ENCODE results near the gene MEG3. TPM values are rescaled to one million over a fixed set of nuclear protein-coding genes. Genes with fewer than 3 reads are reported as not detected.

Gene MEG3
- total and polyA plus RNA-seq, 9 of the 15 experiments (the other 6 are each of a cell fraction or from before 2014, with no cell fraction given): 0.10 to 5.3 (median 1.0) TPM; not detected in 1

GRCh38 chr14:100875126-100875525 is 49.2 kb downstream of the MEG3 start:
- in situ Hi-C loops (cut with MboI) (no loop called here), intact Hi-C loops (cut with micrococcal nuclease) (no loop called here)
- H3K4me1 ChIP-seq (replicated peaks in 1 of 2; ENCODE audit: control insufficient read depth in 2 of 2, insufficient read depth in 2 of 2, low read length in 2 of 2): peaks cover 9 to 16% of the 10 kb centered on the region in 2 experiments; a peak in 3 of 5 replicates
- no peaks in the 10 kb centered on the region for H3K79me2 ChIP-seq (ENCODE audit: control insufficient read depth, insufficient read depth, low read length)
- ChIA-PET POLR2A (interaction anchor here (0.6 kb wide), 1 partner anchor 24 kb away, joined by 5 read pairs; no protein-coding TSS in a partner anchor), CTCF (ENCODE audit: low intra/inter-chr PET ratio) (no interaction called here)
- H3K4me3 ChIP-seq: no peak overlapping the region
- no peaks in the 10 kb centered on the region for H4K20me1 ChIP-seq (replicated peaks; ENCODE audit: control insufficient read depth, insufficient read depth, low read length)
- no peaks in the 10 kb centered on the region for H3K27me3 ChIP-seq (ENCODE audit: control insufficient read depth in 2 of 2, insufficient read depth in 2 of 2, low read length in 2 of 2)
- TF ChIP-seq GTF2B (IDR thresholded peaks at IDR 0.05; ENCODE audit: extremely low read depth, insufficient read length) (no peak), CHD2 (IDR thresholded peaks at IDR 0.05; ENCODE audit: low read depth, low read length) (no peak), RFX1 (IDR thresholded peaks at IDR 0.05) (no peak), DEAF1 (CRISPR knock-in tag; IDR thresholded peaks at IDR 0.05) (no peak), PRPF4 (IDR thresholded peaks at IDR 0.05; ENCODE audit: insufficient read depth, low read depth, low read length, poor library complexity, severe bottlenecking) (no peak), CREB1 (IDR thresholded peaks at IDR 0.05) (no peak), CREB1 (CRISPR knock-in tag; IDR thresholded peaks at IDR 0.05) (no peak), FOS (IDR thresholded peaks at IDR 0.05; ENCODE audit: extremely low read depth, insufficient read length) (no peak), ZNF589 (CRISPR knock-in tag; IDR thresholded peaks at IDR 0.05; ENCODE audit: low read depth) (no peak), CTCFL (IDR thresholded peaks at IDR 0.05; ENCODE audit: borderline replicate concordance, insufficient read depth, low read depth, low read length, poor library complexity, severe bottlenecking) (no peak), TAF9B (IDR thresholded peaks at IDR 0.05; ENCODE audit: partially characterized antibody) (no peak), VEZF1 (CRISPR knock-in tag; IDR thresholded peaks at IDR 0.05) (no peak), EHMT2 (IDR thresholded peaks at IDR 0.05) (no peak), BHLHE40 (IDR thresholded peaks at IDR 0.05; ENCODE audit: low read length) (no peak)
- H3K27ac ChIP-seq (ENCODE audit: extremely low read depth, low read depth, low read length): no peak overlapping the region
- FAIRE-seq: no peak
- DNase-seq (ENCODE audit: extremely low read depth in 1 of 4, low spot score in 3 of 4): no peak
- H3K9ac ChIP-seq (ENCODE audit: insufficient read depth in 1 of 2, low read depth in 2 of 2, low read length in 2 of 2): no peak overlapping the region
- H3K9me3 ChIP-seq (replicated peaks; ENCODE audit: control insufficient read depth, insufficient read depth, low read depth, low read length): 0 out of 2 replicates have a peak, but pooled peaks cover 2% of the 10 kb centered on the region
- H2AFZ ChIP-seq (ENCODE audit: low read depth, low read length): no peak overlapping the region
- H3K9me1 ChIP-seq (ENCODE audit: control insufficient read depth, insufficient read depth, low read length): no peaks in the 10 kb centered on the region
- 40% methylated on average over 5 of the region's 6 CpGs for WGBS (ENCODE audit: insufficient coverage, low coverage, missing lambda C conversion rate)
- BruUV-seq (replicated peaks): no TSS peak
- no peak for ATAC-seq
- no peak overlapping the region for H3K4me2 ChIP-seq (ENCODE audit: insufficient read depth, low read length)
- no peaks in the 10 kb centered on the region for H3K36me3 ChIP-seq (ENCODE audit: control insufficient read depth, insufficient read depth, low read length)

Measured in K562 (cell line).